Panc1 (cell line): ENCODE measurements around the gene HRCT1.

Experiments used
- CTCF ChIP-seq: fragments of 450-650 bp; IDR thresholded peaks from 2 replicates; pipeline ENCODE4 v1.5.1; 2017; ENCODE audit warnings: mild to moderate bottlenecking
- POLR2AphosphoS5 ChIP-seq: IDR thresholded peaks from 2 replicates; pipeline ENCODE4 v1.6.1; 2012; ENCODE audit warnings: mild to moderate bottlenecking, low read depth, low read length, moderate library complexity
- REST ChIP-seq, 2 experiments: IDR thresholded peaks; 2 replicates each; pipeline ENCODE4 v1.6.1; 2011 to 2012; ENCODE audit warnings: low read depth in 2 of 2, control low read depth in 1 of 2, low read length in 1 of 2, mild to moderate bottlenecking in 1 of 2, moderate library complexity in 1 of 2; ENCODE audit not compliant: insufficient read depth in 1 of 2

- TF ChIP-seq CTCF (no peak), POLR2AphosphoS5 (no peak), REST (IDR thresholded peaks at IDR 0.05; ENCODE audit: insufficient read depth in 1 of 2, low read depth in 2 of 2, low read length in 1 of 2) (no peak)
Observed at GRCh38 chr9:35907711-35908503, 1.9 kb downstream of the HRCT1 start.
